CD4-positive, alpha-beta T cell treated with Interleukin-12 subunit alpha and Interleukin-12 subunit beta, for 1 hour (primary cell): ENCODE measurements around the gene TIRAP.
"Not testable (repeated sequence)": the region's sequence is repeated elsewhere in the genome, so short reads cannot be mapped to it uniquely, and the experiment has no call there.

ENCODE experiments used
- DNase-seq: peaks from one replicate; pipeline ENCODE4 v3.0.0-alpha.2; 2020

TIRAP gene

GRCh38 chr11:126290887-126291286 is 8.0 kb downstream of the TIRAP start:
- no peak for DNase-seq

GRCh38 chr11:126293726-126294125 is 10.8 kb downstream of the TIRAP start:
- DNase-seq, result no peak

DNA sequence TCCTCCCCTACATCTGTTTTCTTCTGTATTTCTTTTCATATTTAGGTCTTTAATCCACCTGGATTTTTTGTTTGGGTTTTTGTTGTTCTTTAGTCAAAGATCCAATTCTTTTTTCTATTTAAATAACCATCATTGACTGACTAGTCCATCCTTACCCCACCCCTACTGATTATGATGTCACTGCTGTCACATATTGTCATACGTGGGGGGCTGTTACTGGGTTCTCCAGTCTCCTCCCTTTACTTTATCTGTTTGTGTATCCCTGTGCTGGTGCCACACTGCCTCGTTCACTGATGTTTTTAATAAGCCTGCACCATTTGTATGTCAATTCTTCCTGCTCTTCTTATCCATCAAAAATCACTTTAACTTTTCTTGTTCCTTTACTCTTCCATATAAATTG is 14.1 kb downstream of the TIRAP start:
- DNase-seq, result no peak

GRCh38 chr11:126303623-126304456 is 20.9 kb downstream of the TIRAP start, which contains the start of gene DCPS:
TSS of gene DCPS (plus strand) at chr11:126304060. CDS start at chr11:126304081, 21 bp downstream.
- DNase-seq, result peak; percentile 89

DNA sequence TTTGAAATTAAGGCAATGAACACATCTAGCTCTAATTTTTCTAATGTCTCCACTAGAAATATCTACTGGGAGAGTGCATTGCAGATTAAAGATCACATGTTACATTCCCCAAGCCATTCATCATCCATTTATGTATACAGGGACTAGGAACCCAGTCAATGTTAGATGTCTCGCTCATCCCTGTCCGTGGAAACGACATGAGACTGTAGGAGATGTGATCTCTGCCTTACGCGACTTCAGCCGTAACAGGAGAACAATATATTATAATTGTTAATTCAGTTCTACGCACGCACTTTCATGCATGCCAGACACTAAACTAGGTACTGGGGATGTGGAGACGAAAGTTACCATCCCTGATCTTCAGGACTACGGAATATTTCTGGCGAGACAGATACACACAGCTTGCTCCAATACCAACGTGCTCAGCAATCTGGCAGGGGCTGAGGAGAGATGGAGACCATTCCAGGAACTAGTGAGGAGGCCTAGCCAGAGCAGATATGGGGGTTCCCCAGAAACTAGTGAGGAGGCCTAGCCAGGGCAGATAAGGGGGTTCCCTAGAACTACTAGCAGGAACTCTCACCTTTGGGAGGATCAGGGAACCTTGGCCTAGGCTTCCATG is 21.7 kb downstream of the TIRAP start:
- no peak for DNase-seq

DNA sequence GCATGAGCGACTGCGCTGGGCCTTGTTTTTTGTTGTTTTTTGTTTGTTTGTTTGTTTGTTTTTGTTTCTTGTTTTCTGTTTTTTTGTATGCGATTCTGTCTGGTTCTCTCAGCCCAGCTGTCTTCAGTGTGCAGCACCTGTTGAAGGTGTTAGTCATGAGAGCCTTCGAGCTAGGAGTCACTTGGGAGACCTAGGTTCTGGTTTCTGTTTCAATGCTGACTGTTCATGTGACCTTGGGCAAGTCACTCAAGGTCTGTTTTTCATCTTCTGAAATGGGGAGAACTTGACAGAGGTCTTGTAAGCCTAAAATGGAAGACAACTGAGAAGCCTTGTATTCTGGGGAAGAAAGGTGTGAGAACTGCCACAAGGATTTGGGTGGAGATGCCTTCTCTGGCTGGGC is 22.8 kb downstream of the TIRAP start:
- DNase-seq, result no peak

- DNase-seq, result no peak
Measured at GRCh38 chr11:126307706-126308105, 24.8 kb downstream of the TIRAP start.

DNA sequence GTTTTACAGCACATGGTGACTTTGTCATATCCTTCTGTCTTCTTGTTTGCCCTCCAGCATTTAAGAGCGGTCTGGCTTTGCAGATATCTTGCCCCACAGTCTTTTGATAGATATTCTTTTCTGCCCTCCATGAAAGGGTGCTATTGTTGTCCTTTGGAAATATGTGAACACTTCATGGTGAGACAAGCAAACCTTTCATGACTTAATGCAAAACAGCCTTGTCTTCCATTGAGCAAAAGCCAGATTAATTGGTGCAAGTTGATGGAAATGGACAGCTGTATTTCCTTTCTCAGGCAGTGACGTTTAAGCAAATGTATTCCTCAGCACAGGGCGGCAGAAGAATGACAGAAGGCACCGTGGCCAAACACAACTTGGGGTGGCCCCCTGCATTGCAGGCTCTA is 25.4 kb downstream of the TIRAP start:
- DNase-seq, result no peak

- not testable (repeated sequence) for DNase-seq
Measured at GRCh38 chr11:126308771-126309170, 25.9 kb downstream of the TIRAP start.

- peak; percentile 66 for DNase-seq
Measured at GRCh38 chr11:126310200-126310991, 27.5 kb downstream of the TIRAP start.

DNA sequence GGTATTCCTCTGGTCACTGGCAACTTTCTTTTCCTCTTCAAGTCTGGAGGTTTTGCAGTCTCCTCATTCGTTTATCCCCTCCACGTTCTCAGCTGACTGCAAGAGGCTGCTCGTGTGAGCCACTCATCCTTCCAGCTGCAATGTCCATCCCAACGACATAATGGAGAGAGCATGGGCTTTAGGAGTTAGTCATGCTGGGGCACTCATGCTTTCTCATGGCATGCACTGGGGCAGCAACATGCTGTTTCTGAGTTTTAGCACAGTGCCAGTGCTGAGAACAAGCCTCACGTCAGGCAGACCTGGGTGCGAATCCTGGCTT is 28.1 kb downstream of the TIRAP start:
- DNase-seq, result no peak

GRCh38 chr11:126311401-126312291 is 28.8 kb downstream of the TIRAP start:
- DNase-seq, result no peak

GRCh38 chr11:126312961-126313360 is 30.1 kb downstream of the TIRAP start:
- DNase-seq, result no peak

GRCh38 chr11:126313826-126314225 is 30.9 kb downstream of the TIRAP start:
- no peak for DNase-seq

GRCh38 chr11:126317432-126317755 is 34.5 kb downstream of the TIRAP start:
- DNase-seq, result no peak

- no peak for DNase-seq
Measured at GRCh38 chr11:126317756-126318573, 35.1 kb downstream of the TIRAP start.

GRCh38 chr11:126318574-126319373 is 35.9 kb downstream of the TIRAP start:
- no peak for DNase-seq

- no peak for DNase-seq
Measured at GRCh38 chr11:126319374-126319740, 36.5 kb downstream of the TIRAP start.

GRCh38 chr11:126322996-126323395 is 40.1 kb downstream of the TIRAP start:
- no peak for DNase-seq

DNA sequence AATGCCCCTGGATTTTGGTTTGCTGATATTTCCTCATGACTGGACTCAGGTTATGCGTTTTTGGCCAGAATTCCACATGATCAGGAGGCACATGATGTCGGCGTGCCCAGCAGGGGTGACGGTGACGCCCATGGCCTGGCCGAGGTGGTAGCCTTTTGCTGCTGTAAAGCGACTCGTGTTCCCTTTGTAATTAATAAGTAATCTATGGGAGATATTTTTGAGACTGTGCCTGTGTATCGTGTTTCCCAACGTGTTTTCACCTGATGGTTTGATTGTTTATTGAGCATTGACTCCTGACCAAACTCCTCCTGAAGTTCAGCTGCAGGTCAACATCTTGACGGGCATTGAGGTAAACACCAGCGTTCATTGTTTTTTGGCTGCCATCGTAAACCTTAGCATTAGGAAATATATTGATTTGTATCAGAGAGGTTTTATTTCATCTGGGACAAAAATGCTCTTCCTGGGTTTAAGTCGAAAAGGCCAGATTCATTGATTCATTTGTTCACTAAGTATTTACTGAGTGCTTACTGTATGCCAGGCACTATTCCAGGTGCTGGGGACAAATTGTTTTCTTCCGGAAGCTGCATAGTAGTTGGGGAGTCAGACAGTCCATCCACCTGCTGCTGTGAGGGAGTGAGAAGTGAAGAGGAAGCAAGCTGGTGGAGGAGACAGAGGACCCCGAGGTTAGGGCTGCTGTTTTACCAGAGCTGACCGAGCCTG is 44.5 kb downstream of the TIRAP start:
- no peak for DNase-seq
